Measurements from ENCODE around the gene ADAM15.

The ADAM15 gene

GRCh38 chr1:155011437-155012025 is 39.6 kb upstream of the ADAM15 start:
- DNase-seq (ENCODE audit: low read depth in 1 of 2, low spot score in 1 of 2): no peak

DNA sequence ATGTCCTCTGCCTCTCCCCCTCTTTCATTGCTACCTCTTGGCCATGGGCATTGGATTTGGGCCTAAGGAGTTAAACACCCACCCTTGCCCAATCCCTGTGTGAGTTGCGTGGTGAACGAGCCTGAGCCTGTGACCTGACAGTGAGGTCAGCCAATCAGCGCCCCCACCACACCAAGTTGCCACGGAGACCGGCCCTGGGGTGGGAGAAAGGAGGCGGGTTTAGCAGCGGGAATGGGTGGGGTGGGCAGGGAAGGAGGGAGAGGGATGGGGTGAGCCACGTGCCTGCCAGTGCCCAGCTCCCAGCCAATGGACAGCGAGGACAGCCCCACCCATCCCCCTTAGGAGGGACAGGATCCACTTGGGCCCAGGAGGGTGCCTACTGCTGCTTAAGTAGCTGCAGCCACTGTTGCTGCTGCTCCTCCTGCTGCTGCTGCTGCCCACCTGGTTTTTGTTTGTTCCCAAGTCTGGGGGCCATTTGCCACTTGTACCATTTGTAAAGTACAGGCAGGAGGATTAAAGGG is 39.0 kb upstream of the ADAM15 start:
- DNase-seq (ENCODE audit: low read depth in 1 of 2, low spot score in 1 of 2): no peak

GRCh38 chr1:155012776-155013602 is 38.1 kb upstream of the ADAM15 start:
- DNase-seq (ENCODE audit: low read depth in 1 of 2, low spot score in 1 of 2): no peak

- no peak for DNase-seq (ENCODE audit: low read depth in 1 of 2, low spot score in 1 of 2)
These were observed 37.5 kb upstream of the ADAM15 start for GRCh38 chr1:155013632-155014031.

GRCh38 chr1:155014709-155015508 is 36.2 kb upstream of the ADAM15 start:
- no peak for DNase-seq (ENCODE audit: low read depth in 1 of 2, low spot score in 1 of 2)

DNA sequence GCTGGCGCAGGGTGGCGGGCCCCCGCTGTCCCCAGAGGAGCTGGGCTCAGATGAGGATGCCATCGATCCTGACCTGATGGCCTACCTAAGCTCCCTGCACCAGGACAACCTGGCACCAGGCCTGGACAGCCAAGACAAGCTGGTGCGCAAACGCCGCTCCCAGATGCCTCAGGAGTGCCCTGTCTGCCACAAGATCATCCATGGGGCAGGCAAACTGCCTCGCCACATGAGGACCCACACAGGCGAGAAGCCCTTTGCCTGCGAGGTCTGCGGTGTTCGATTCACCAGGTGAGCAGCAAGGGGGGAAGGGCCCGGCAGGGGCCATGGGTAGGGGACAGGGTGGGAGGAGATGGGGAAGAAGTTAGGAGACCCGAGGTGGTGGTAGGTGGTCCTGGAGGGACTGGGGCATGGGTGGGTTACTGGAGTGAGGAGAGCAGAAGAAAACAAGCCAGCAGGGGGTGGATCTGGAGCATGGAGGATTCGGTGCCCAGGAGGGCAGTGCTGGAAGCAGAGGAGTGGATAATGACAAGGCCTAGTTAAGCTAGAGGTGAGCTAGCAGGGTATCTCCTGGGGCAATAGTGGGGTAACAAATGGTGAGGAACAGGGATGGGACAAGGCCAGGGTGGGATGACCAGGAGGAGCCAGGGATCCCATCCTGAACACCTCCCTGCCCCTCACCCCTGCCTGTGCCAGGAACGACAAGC is 35.4 kb upstream of the ADAM15 start:
- no peak for DNase-seq (ENCODE audit: low read depth in 1 of 2, low spot score in 1 of 2)

DNA sequence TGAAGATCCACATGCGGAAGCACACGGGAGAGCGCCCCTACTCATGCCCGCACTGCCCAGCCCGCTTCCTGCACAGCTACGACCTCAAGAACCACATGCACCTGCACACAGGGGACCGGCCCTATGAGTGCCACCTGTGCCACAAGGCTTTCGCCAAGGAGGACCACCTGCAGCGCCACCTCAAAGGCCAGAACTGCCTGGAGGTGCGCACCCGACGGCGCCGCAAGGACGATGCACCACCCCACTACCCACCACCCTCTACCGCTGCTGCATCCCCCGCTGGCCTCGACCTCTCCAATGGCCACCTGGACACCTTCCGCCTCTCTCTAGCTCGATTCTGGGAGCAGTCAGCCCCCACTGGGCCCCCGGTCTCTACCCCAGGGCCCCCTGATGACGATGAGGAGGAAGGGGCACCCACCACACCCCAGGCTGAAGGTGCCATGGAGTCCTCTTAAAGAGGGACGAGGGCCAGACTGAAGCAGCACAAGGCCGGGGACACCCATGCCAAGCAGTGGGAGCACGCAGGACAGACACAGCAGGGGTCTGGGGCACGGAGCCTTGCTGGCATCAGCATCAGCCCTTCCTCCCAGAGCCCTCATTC is 34.8 kb upstream of the ADAM15 start:
- DNase-seq (ENCODE audit: low read depth in 1 of 2, low spot score in 1 of 2): no peak

DNA sequence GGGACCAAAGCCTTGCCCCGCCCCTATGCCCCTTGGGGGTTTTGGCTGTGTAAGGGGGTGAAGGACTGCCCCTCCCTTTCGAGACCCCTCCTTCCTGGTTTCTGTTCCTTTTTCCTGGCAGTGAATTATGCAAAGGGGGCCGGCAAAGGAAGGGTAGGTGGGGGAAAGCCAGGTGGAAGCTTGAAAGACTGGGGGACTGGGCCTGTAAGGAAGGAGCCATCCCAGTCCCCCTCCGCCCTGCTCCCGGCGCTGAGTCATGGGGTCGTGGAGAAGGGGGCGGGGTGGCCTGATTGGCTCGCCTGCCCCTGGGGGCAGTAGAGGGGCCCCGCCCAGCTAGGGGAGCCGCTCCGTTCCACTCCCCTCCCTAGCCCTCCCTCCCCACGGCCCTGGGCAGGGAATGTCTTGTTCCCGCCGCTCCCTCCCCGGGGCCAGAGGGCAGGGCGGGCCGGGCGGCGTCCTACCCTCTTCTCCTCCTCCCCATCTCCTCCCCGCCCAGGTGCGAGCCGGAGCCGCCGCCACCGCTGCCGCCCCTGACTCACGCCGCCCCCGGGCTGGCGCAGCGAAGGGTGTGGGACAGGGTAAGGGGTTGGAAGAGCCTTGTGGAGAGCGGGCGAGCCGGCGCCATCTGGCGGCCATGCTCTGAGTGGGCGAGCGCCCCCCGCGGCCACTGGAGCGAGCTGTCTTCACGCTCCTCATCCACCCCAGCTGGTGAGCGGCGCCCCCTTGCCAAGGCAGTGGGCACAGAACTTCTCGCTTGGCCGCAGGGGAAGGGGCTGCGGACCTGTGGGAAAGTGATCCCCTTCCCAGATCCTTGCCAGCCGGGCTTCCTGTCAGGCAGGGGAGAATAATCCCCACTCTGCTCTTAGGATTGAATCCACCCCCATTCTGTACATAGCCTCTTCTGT is 33.8 kb upstream of the ADAM15 start:
- peak; percentile 83 to 86 for DNase-seq (ENCODE audit: low read depth in 1 of 2, low spot score in 1 of 2)

- DNase-seq (ENCODE audit: low read depth in 1 of 2, low spot score in 1 of 2): no peak
These were observed 33.2 kb upstream of the ADAM15 start for GRCh38 chr1:155017946-155018316.

GRCh38 chr1:155018617-155019348 is 32.3 kb upstream of the ADAM15 start:
- DNase-seq (ENCODE audit: low read depth in 1 of 2, low spot score in 1 of 2): no peak

- no peak for DNase-seq (ENCODE audit: low read depth in 1 of 2, low spot score in 1 of 2)
These were observed 31.5 kb upstream of the ADAM15 start for GRCh38 chr1:155019377-155020245.

GRCh38 chr1:155022136-155022926 is 28.8 kb upstream of the ADAM15 start:
- DNase-seq (ENCODE audit: low read depth in 1 of 2, low spot score in 1 of 2): no peak

- DNase-seq (ENCODE audit: low read depth in 1 of 2, low spot score in 1 of 2): no peak
These were observed 28.2 kb upstream of the ADAM15 start for GRCh38 chr1:155022927-155023236.

GRCh38 chr1:155023627-155024026 is 27.5 kb upstream of the ADAM15 start:
- DNase-seq (ENCODE audit: low read depth in 1 of 2, low spot score in 1 of 2): no peak

GRCh38 chr1:155024315-155024714 is 26.8 kb upstream of the ADAM15 start:
- no peak for DNase-seq (ENCODE audit: low read depth in 1 of 2, low spot score in 1 of 2)

DNA sequence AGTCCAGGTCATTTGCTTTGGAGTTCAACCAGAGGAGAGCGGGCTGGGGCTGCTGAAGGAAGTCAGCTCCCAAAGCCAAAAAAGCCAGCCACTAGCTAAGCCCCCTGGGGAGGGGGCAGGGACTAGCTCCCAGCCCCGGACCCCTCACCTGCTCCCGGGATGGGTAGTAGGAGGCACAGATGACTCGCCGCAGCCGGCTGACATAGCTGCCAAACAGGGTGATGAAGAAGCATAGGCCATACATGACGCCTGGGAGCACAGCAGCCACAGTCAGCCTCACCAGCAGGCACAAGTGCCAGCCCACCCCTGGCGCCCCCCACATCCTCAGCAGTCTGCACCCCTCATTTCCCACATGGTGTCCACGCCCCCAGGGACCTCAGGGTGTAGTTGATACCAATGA is 25.0 kb upstream of the ADAM15 start:
- no peak for DNase-seq (ENCODE audit: low read depth in 1 of 2, low spot score in 1 of 2)

DNA sequence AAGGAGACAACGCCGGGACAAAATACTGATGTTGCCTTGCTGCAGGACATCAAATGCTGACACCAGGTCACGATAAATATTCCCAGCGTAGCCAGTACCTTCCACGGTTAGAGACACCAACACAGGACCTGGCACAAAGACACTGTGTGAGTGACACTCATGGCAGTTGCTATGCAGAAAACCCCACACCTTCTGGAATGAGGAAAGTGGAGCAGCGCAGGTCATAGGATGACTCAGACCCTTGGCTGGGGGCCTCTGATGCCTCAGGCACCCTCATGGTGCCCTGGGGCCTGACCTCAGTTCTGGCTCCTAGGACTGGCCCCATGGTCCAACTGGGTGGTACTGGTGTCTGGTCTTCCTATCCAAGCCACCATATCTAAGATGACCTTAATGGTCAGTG is 24.5 kb upstream of the ADAM15 start:
- DNase-seq (ENCODE audit: low read depth in 1 of 2, low spot score in 1 of 2): no peak
